Measurements from ENCODE around the gene ADCY3.

GRCh38 chr2:24935145-24935544 is 15.1 kb upstream of the ADCY3 start:
- TF ChIP-seq CTCF (IDR thresholded peaks at IDR 0.05; ENCODE audit: poor library complexity) (no peak), EZH2 (IDR thresholded peaks at IDR 0.05; ENCODE audit: borderline replicate concordance) (no peak), EZH2phosphoT487 (IDR thresholded peaks at IDR 0.05; ENCODE audit: low read depth, severe bottlenecking, unreplicated experiment) (no peak)
